PC-3 (cell line): ENCODE measurements around the gene CCDC191.

Experiments used
- EZH2 ChIP-seq: fragments of 300-600 bp; sonication (generic); IDR thresholded peaks from one replicate; pipeline ENCODE4 v1.6.1; 2017; ENCODE audit warnings: antibody characterized with exemption, mild to moderate bottlenecking, low read length; ENCODE audit not compliant: unreplicated experiment
- EZH2phosphoT487 ChIP-seq: fragments of 300-600 bp; sonication (generic); IDR thresholded peaks from 2 replicates; pipeline ENCODE4 v1.6.1; 2018; ENCODE audit warnings: mild to moderate bottlenecking, antibody characterized with exemption, low read length, borderline replicate concordance
- TF ChIP-seq, protein P1 (sequence below): fragments of 300-600 bp; sonication (generic); conservative IDR thresholded peaks from 2 replicates; pipeline ENCODE4 v1.5.1; 2017; ENCODE audit warnings: antibody characterized with exemption, low read depth, mild to moderate bottlenecking, low read length

GRCh38 chr3:114080201-114080600 is 23.9 kb upstream of the CCDC191 start:
- TF ChIP-seq, protein P1, sequence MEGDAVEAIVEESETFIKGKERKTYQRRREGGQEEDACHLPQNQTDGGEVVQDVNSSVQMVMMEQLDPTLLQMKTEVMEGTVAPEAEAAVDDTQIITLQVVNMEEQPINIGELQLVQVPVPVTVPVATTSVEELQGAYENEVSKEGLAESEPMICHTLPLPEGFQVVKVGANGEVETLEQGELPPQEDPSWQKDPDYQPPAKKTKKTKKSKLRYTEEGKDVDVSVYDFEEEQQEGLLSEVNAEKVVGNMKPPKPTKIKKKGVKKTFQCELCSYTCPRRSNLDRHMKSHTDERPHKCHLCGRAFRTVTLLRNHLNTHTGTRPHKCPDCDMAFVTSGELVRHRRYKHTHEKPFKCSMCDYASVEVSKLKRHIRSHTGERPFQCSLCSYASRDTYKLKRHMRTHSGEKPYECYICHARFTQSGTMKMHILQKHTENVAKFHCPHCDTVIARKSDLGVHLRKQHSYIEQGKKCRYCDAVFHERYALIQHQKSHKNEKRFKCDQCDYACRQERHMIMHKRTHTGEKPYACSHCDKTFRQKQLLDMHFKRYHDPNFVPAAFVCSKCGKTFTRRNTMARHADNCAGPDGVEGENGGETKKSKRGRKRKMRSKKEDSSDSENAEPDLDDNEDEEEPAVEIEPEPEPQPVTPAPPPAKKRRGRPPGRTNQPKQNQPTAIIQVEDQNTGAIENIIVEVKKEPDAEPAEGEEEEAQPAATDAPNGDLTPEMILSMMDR, result no peak
- no peak for TF ChIP-seq EZH2
- no peak for TF ChIP-seq EZH2phosphoT487
